ENCODE measurements around the gene RABGAP1. TPM values are rescaled to one million over a fixed set of nuclear protein-coding genes. Genes with fewer than 3 reads are reported as not detected.

The RABGAP1 gene
- total RNA-seq, 1 donor from 2014 or later, result 93.6 TPM

DNA sequence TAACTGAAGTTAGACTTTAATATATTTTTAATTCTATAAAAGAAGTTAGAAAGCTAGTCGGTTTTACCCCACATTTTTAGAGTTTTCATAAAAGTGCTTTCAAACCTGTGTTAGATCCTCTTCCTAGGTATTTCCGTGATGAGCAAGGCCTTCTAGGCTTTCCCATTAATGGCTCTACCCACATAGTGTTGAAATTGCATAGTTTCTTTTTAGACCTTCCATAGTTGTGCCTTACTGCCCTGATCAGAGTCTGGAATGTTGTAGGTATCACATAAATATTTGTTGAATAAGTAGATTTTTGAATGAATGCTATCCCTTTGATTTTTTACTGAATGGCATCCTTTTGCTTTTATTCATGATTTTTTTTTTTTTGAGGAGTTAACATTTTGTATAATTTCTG lies 47.3 kb downstream of the RABGAP1 start:
- Mint-ChIP-seq H3K4me3 (ENCODE audit: low read depth) (no peak overlapping the region), H3K4me1 (ENCODE audit: low read depth) (no peaks in the 10 kb centered on the region), H3K36me3 (ENCODE audit: insufficient read depth) (peaks cover 10% of the 10 kb centered on the region)

DNA sequence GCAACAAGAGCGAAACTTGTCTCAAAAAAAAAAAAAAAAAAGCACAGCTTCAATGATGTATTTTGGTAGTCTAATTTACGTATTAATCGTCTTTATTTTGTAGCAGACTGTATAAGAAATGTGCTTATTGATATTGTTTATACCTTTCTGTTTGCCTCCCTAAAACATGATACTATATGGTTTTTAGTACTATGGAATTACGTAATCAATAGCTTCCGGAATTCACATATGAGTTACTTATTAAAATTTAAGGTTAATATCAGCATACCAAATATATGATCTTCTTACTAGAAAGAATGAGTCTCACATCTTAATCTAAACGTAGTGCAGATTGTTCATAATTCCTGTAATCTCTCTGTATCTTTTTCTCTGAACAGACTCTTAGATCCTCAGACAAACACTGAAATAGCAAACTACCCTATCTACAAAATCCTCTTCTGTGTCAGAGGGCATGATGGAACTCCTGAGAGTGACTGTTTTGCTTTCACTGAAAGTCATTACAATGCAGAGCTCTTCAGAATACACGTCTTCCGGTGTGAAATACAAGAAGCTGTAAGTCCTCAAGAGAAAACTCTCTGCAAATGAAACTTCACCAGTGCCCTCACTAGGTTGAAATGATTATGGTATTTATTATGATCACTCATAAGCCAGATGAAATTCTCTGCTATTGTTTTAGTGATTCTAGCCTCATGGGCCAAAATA lies 48.3 kb downstream of the RABGAP1 start:
- no peaks in the 10 kb centered on the region for H3K9me3 Mint-ChIP-seq (ENCODE audit: low read depth)

More for the DNA sequence above, 47.3 kb downstream of the RABGAP1 start:
- TF ChIP-seq, protein P1, sequence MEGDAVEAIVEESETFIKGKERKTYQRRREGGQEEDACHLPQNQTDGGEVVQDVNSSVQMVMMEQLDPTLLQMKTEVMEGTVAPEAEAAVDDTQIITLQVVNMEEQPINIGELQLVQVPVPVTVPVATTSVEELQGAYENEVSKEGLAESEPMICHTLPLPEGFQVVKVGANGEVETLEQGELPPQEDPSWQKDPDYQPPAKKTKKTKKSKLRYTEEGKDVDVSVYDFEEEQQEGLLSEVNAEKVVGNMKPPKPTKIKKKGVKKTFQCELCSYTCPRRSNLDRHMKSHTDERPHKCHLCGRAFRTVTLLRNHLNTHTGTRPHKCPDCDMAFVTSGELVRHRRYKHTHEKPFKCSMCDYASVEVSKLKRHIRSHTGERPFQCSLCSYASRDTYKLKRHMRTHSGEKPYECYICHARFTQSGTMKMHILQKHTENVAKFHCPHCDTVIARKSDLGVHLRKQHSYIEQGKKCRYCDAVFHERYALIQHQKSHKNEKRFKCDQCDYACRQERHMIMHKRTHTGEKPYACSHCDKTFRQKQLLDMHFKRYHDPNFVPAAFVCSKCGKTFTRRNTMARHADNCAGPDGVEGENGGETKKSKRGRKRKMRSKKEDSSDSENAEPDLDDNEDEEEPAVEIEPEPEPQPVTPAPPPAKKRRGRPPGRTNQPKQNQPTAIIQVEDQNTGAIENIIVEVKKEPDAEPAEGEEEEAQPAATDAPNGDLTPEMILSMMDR (IDR thresholded peaks at IDR 0.05; ENCODE audit: unreplicated experiment), result no peak
- Mint-ChIP-seq H3K27ac (no peak overlapping the region), H3K9me3 (ENCODE audit: low read depth) (no peaks in the 10 kb centered on the region), H3K27me3 (no peaks in the 10 kb centered on the region)
- DNase-seq (ENCODE audit: low spot score, unreplicated experiment), result no peak

DNA sequence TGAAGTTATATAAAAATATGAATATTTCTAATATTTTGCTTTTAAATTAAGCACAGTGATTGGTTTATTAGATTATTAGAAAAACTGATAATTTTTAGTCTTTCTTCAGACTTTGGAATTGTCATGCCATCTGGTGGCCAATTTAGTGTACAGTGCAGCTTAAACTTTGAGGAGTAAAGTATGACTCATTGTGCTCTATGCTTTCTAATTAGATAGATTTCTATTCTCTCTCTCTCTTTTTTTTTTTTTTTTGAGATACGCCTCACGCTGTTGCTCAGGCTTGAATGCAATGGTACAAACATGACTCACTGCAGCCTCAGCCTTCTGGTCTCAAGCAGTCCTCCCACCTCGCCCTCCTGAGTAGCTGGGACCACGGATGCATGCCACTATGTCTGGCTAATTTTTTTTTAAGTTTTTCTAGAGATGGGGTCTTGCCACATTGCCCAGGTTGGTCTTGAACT lies 50.6 kb downstream of the RABGAP1 start:
- peaks cover 8% of the 10 kb centered on the region for H3K36me3 Mint-ChIP-seq (ENCODE audit: insufficient read depth)
- H3K27me3 Mint-ChIP-seq, result no peaks in the 10 kb centered on the region
- peak overlapping the region; percentile 45 for H3K27ac Mint-ChIP-seq
- no peak overlapping the region for H3K4me3 Mint-ChIP-seq (ENCODE audit: low read depth)
- H3K9me3 Mint-ChIP-seq (ENCODE audit: low read depth), result no peaks in the 10 kb centered on the region
- DNase-seq (ENCODE audit: low spot score, unreplicated experiment), result no peak
- TF ChIP-seq, protein P1 (IDR thresholded peaks at IDR 0.05; ENCODE audit: unreplicated experiment), result peak; percentile 75
- no peaks in the 10 kb centered on the region for H3K4me1 Mint-ChIP-seq (ENCODE audit: low read depth)

More for the DNA sequence above, 48.3 kb downstream of the RABGAP1 start:
- H3K27ac Mint-ChIP-seq, result no peak overlapping the region
- no peak for DNase-seq (ENCODE audit: low spot score, unreplicated experiment)
- H3K4me1 Mint-ChIP-seq (ENCODE audit: low read depth), result no peaks in the 10 kb centered on the region
- TF ChIP-seq, protein P1 (IDR thresholded peaks at IDR 0.05; ENCODE audit: unreplicated experiment), result no peak
- no peaks in the 10 kb centered on the region for H3K27me3 Mint-ChIP-seq
- H3K4me3 Mint-ChIP-seq (ENCODE audit: low read depth), result no peak overlapping the region
- H3K36me3 Mint-ChIP-seq (ENCODE audit: insufficient read depth), result peaks cover 10% of the 10 kb centered on the region

DNA sequence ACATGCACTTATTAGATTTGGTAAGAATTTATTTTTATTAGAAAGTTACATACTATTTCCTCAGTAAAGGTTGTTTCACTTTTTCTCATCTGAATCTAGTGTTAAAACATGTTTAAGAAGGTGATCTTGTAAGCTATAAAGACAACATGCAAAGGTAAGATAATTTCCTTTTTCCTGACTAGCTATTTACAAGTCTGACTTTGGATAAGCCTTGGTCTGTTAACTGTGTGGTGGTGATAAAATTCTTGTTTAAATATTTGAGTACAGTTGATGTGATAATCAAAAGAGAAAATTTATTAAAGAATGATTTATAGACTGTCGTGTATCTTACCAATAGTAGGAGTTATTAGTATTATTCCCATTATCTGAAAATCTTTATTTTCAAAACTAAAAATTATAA lies 55.8 kb downstream of the RABGAP1 start:
- DNase-seq (ENCODE audit: low spot score, unreplicated experiment), result no peak
- Mint-ChIP-seq H3K9me3 (ENCODE audit: low read depth) (no peaks in the 10 kb centered on the region), H3K4me3 (ENCODE audit: low read depth) (no peak overlapping the region), H3K4me1 (ENCODE audit: low read depth) (no peaks in the 10 kb centered on the region), H3K36me3 (ENCODE audit: insufficient read depth) (peaks cover 17% of the 10 kb centered on the region), H3K27me3 (no peaks in the 10 kb centered on the region), H3K27ac (no peak overlapping the region)
- TF ChIP-seq, protein P1 (IDR thresholded peaks at IDR 0.05; ENCODE audit: unreplicated experiment), result no peak

DNA sequence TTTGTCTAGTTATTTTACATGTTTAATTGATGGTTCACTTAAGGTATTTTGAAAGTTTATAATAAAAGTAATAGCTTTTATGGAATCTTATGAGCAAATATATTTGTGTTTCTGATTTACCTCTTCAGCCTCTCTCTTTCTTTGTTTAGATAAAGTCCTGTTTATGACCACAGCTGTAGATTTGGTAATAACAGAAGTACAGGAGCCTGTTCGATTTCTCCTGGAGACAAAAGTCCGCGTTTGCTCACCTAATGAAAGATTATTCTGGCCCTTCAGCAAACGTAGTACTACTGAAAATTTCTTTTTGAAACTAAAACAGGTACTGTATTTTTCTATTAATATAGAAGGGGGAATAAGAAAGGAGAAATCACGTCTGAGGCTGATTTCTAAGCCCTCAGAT lies 57.6 kb downstream of the RABGAP1 start:
- Mint-ChIP-seq H3K4me1 (ENCODE audit: low read depth) (no peaks in the 10 kb centered on the region), H3K36me3 (ENCODE audit: insufficient read depth) (peaks cover 20% of the 10 kb centered on the region), H3K4me3 (ENCODE audit: low read depth) (no peak overlapping the region), H3K27ac (no peak overlapping the region), H3K9me3 (ENCODE audit: low read depth) (no peaks in the 10 kb centered on the region), H3K27me3 (no peaks in the 10 kb centered on the region)
- no peak for DNase-seq (ENCODE audit: low spot score, unreplicated experiment)
- TF ChIP-seq, protein P1 (IDR thresholded peaks at IDR 0.05; ENCODE audit: unreplicated experiment), result no peak

Measured in progenitor cell of endocrine pancreas (in vitro differentiated cells).